VCaP (cell line): Measurements from ENCODE around the gene MPO.

Experiments
- H3K27ac ChIP-seq: fragments of 450-650 bp; 2 replicates; pipeline ENCODE4 v1.5.1; 2017
- TF ChIP-seq, protein P1 (sequence below): fragments of 450-650 bp; conservative IDR thresholded peaks from 2 replicates; pipeline ENCODE4 v1.5.1; 2017; ENCODE audit warnings: mild to moderate bottlenecking, moderate library complexity

MPO gene

DNA sequence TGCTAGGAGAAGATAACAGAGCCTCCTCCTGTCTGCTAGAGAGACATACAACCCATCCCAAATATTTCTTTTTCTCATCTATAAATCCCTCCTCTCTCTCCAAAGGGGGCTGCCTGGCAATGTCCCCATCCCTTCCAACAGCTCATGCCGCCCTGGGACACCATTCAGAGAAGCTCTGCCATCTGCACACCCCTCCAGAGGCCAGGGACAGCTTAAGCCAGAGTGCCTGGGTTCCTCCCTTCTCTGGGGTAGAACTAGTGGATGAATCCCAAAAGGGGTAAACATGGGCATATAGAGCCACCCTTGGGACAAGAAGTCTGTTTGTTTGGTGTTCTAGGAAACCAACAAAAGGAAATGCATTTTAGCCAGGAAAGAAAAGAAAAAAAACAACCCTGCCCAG is 44.9 kb downstream of the MPO start:
- H3K27ac ChIP-seq, result no peak overlapping the region
- TF ChIP-seq, protein P1, sequence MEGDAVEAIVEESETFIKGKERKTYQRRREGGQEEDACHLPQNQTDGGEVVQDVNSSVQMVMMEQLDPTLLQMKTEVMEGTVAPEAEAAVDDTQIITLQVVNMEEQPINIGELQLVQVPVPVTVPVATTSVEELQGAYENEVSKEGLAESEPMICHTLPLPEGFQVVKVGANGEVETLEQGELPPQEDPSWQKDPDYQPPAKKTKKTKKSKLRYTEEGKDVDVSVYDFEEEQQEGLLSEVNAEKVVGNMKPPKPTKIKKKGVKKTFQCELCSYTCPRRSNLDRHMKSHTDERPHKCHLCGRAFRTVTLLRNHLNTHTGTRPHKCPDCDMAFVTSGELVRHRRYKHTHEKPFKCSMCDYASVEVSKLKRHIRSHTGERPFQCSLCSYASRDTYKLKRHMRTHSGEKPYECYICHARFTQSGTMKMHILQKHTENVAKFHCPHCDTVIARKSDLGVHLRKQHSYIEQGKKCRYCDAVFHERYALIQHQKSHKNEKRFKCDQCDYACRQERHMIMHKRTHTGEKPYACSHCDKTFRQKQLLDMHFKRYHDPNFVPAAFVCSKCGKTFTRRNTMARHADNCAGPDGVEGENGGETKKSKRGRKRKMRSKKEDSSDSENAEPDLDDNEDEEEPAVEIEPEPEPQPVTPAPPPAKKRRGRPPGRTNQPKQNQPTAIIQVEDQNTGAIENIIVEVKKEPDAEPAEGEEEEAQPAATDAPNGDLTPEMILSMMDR, result no peak

GRCh38 chr17:58234512-58234911 is 46.2 kb downstream of the MPO start:
- H3K27ac ChIP-seq, result no peak overlapping the region
- TF ChIP-seq, protein P1, result no peak

GRCh38 chr17:58233543-58233942 is 47.2 kb downstream of the MPO start:
- TF ChIP-seq, protein P1, result no peak
- H3K27ac ChIP-seq, result no peak overlapping the region

GRCh38 chr17:58232707-58233156 is 48.0 kb downstream of the MPO start:
- TF ChIP-seq, protein P1, result no peak
- no peak overlapping the region for H3K27ac ChIP-seq

- no peak overlapping the region for H3K27ac ChIP-seq
- TF ChIP-seq, protein P1, result no peak
Observed at GRCh38 chr17:58231641-58232040, 49.1 kb downstream of the MPO start.

DNA sequence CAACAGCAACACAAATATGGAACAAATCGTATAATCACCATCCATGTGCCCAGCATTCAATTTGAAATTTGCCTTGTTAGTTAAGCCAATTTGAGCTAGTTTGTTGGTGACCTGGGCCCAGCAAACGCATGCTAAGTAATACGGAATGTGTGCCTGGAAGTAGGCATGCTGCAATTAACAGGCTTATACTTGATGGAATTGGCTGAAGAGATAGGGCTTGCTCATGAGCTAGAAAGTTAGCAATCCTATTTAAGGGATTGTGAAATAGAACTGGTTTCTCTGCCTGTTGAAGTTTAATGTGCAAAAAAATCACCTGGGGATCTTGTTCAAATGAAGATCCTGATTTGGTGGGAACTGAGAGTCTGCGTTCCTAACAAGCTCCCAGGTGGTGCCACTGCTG is 50.9 kb downstream of the MPO start:
- TF ChIP-seq, protein P1, result no peak
- no peak overlapping the region for H3K27ac ChIP-seq

- H3K27ac ChIP-seq, result no peak overlapping the region
- TF ChIP-seq, protein P1, result no peak
Observed at GRCh38 chr17:58229384-58229783, 51.4 kb downstream of the MPO start.

- TF ChIP-seq, protein P1, result no peak
- no peak overlapping the region for H3K27ac ChIP-seq
Observed at GRCh38 chr17:58228679-58229078, 52.1 kb downstream of the MPO start.
